Transverse colon (tissue), 4 donors: ENCODE data around the gene ELP4. TPM values are rescaled to one million over a fixed set of nuclear protein-coding genes. Genes with fewer than 3 reads are reported as not detected.

Experiments used
- DNase-seq: peaks from one replicate; pipeline ENCODE4 v3.0.0-alpha.2; 2019
- H3K27ac ChIP-seq, 4 donors: fragments of 200-600 bp; sonication (generic); 2 replicates each; pipeline ENCODE4 v1.5.1; 2016 to 2018; ENCODE audit warnings: inconsistent platforms in 4 of 4
- H3K27me3 ChIP-seq: fragments of 200-600 bp; sonication (generic); 2 replicates; pipeline ENCODE4 v1.5.1; 2017; ENCODE audit warnings: inconsistent platforms
- H3K36me3 ChIP-seq, 4 donors: fragments of 200-600 bp; sonication (generic); 2 replicates each; pipeline ENCODE4 v1.5.1; 2017 to 2019; ENCODE audit warnings: inconsistent platforms in 4 of 4
- H3K4me1 ChIP-seq, 4 donors: fragments of 200-600 bp; sonication (generic); 2 replicates each; pipeline ENCODE4 v1.5.1; 2017 to 2020; ENCODE audit warnings: inconsistent platforms in 4 of 4
- H3K4me3 ChIP-seq, 4 donors: fragments of 200-600 bp; sonication (generic); 1 replicate in 1 of 4; 2 replicates in 3 of 4; pipeline versions ENCODE4 v1.5.1 to v1.6.1; 2017 to 2019; ENCODE audit warnings: inconsistent platforms in 4 of 4
- H3K9me3 ChIP-seq, 2 donors: fragments of 200-600 bp; sonication (generic); 2 replicates each; pipeline ENCODE4 v1.5.1; 2017 to 2019; ENCODE audit warnings: inconsistent platforms in 2 of 2
- CTCF ChIP-seq, 5 experiments: fragments of 200-600 bp in 3 of 5; fragments of 450-650 bp in 2 of 5; sonication (generic) in 3 of 5; IDR thresholded peaks; 1 replicate in 2 of 5; 2 replicates in 3 of 5; pipeline ENCODE4 v1.5.1; 2016 to 2017; ENCODE audit warnings: antibody characterized with exemption in 5 of 5, inconsistent platforms in 3 of 5, mild to moderate bottlenecking in 2 of 5, moderate library complexity in 1 of 5
- EP300 ChIP-seq: sonication (generic); formaldehyde crosslinking; IDR thresholded peaks from one replicate; pipeline ENCODE4 v1.6.1; 2017; ENCODE audit warnings: antibody characterized with exemption, low read depth
- POLR2A ChIP-seq: fragments of 450-650 bp; IDR thresholded peaks from one replicate; pipeline ENCODE4 v1.6.1; 2016; ENCODE audit warnings: antibody characterized with exemption, mild to moderate bottlenecking, moderate library complexity
- POLR2AphosphoS5 ChIP-seq, 3 donors: sonication (generic); formaldehyde crosslinking; IDR thresholded peaks; one replicate each; pipeline ENCODE4 v1.6.1; 2016; ENCODE audit warnings: antibody characterized with exemption in 3 of 3
- whole genome bisulfite sequencing, 2 donors: methylation state at CpG; one replicate each; pipeline ENCODE4 v1.1.5; 2018; ENCODE audit warnings: low coverage in 1 of 2; 5-methylcytosine and 5-hydroxymethylcytosine counted together
- in situ Hi-C, 4 donors: fragments of 200-750 bp; cut with MboI; loops; one replicate each; pipeline versions ENCODE4 v1.15.0 to v1.15.1; 2017; ENCODE audit warnings: low sequenced_read_pairs in 3 of 4, low pct_ligation_motif_present in 1 of 4, low pct_unique_long_range_greater_than_20kb in 1 of 4
- intact Hi-C: fragments of 100-400 bp; cut with DNase I; formaldehyde crosslinking; loops from one replicate; pipeline ENCODE4 v1.15.1; 2023; ENCODE audit warnings: low total_unique reads
- total RNA-seq, 4 donors: library from RNA; depleted of rRNA; stranded (reverse); fragments of >200 nt; gene quantifications; one replicate each; pipeline ENCODE4 v1.1.0, GENCODE V29; 2016

Gene ELP4
- total RNA-seq, 4 donors from 2014 or later, result 14.2 to 46.4 (median 23.6) TPM

DNA sequence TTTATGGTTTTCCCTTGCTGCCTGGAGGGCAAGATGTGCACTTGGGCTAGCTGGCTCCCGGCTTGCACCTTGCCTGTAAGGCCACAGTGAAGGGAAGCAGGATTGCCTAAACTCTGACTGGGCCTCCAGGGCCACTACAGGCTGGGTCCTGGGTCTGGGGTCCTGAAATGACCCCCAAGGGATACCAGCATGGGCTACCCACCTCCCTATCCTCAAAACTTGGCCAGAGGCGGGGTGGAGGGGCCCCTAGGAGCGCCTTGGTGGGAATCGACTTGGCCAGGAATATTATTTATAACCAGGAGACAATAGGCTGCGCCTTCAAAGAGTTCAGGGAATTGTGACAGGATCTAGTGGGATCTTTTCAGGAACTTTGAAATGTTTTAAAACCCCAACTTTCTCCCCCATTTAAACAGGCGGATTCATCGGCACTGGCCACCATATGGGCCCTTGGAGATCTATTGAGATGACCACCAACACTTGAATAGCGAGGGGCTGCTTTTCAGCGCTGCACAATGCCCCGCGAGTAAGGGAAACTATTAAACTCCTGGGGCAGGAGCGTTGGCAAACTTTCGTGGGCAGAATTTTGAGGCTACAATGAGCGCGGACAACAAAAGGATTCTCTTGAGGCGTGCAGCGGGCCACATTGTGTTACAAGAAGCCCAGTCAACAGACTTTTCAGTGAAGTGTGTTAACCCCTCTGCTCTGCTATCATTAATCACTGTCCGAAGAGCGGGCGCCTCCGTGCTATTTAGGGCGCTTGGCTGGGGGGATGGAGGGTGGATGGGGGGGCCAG lies 286.3 kb downstream of the ELP4 start:
- intact Hi-C loops, result no loop called here
- WGBS, 2 donors, result 64 to 82% methylated on average over 8 to 22 of the region's 22 CpGs
- Histone ChIP-seq H3K27me3 (peaks cover 62% of the 10 kb centered on the region), H3K27ac (no peak overlapping the region), H3K9me3 (no peaks in the 10 kb centered on the region), H3K4me1 (peaks cover 0 to 22% (median 8%) of the 10 kb centered on the region in 4 donors), H3K36me3 (no peaks in the 10 kb centered on the region), H3K4me3 (no peak overlapping the region)
- TF ChIP-seq POLR2A, result no peak
- in situ Hi-C loops, result no loop called here
- DNase-seq, result no peak

DNA sequence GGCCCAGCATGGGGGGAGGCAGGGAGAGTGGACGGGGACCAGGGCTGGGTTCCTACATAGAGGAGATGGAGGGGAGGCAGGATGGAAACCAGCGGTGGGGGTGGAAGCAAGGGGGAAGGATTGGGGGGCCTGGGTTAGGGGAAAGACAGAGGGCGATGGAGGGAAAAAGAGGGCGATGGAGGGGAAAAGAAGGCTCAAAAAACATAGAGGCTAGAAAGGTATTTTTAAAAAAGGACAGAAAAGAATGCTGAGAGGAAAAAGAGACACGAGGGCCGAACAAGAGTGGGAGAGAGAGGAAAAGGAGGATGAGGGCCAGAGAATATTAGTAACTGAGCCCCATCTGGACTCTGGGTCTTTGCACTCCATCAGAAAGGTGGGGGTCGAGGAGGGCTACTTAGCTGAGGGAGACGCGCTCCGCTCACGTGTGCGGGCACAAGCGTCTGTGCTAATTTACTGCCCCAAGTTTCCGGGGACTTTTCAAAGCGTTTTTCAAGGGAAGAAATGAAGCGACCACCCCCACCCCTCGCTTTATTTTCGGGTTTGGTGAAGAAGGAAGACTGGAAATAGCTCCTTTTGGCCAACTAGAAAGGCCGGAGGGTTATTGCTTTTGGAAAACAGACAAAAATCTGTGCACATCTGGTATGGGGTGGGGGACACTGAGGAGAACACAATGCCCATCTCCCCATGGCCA lies 287.1 kb downstream of the ELP4 start:
- intact Hi-C loops, result no loop called here

GRCh38 chr11:31797190-31798056 lies 287.9 kb downstream of the ELP4 start:
- TF ChIP-seq POLR2A, result no peak
- Histone ChIP-seq H3K27me3 (peaks cover 78% of the 10 kb centered on the region), H3K4me3 (no peak overlapping the region), H3K36me3 (no peaks in the 10 kb centered on the region), H3K9me3 (no peaks in the 10 kb centered on the region), H3K27ac (no peak overlapping the region), H3K4me1 (peaks cover 0 to 22% (median 8%) of the 10 kb centered on the region in 4 donors)
- intact Hi-C loops, result no loop called here
- in situ Hi-C loops, result no loop called here
- WGBS, 2 donors, result 24 to 32% methylated on average over 6 to 31 of the region's 31 CpGs
- no peak for DNase-seq

More for the DNA sequence above, 287.1 kb downstream of the ELP4 start:
- no peak for DNase-seq
- Histone ChIP-seq H3K4me3 (no peak overlapping the region), H3K36me3 (no peaks in the 10 kb centered on the region), H3K27me3 (peaks cover 70% of the 10 kb centered on the region), H3K4me1 (peaks cover 0 to 22% (median 8%) of the 10 kb centered on the region in 4 donors), H3K27ac (no peak overlapping the region), H3K9me3 (no peaks in the 10 kb centered on the region)
- in situ Hi-C loops, result no loop called here
- WGBS, 2 donors, result 25 to 29% methylated on average over 10 to 19 of the region's 19 CpGs
- TF ChIP-seq POLR2A, result no peak
- no peak for TF ChIP-seq POLR2AphosphoS5 (IDR thresholded peaks at IDR 0.05)
- TF ChIP-seq CTCF (IDR thresholded peaks at IDR 0.05), result no peak
- TF ChIP-seq EP300, result no peak

DNA sequence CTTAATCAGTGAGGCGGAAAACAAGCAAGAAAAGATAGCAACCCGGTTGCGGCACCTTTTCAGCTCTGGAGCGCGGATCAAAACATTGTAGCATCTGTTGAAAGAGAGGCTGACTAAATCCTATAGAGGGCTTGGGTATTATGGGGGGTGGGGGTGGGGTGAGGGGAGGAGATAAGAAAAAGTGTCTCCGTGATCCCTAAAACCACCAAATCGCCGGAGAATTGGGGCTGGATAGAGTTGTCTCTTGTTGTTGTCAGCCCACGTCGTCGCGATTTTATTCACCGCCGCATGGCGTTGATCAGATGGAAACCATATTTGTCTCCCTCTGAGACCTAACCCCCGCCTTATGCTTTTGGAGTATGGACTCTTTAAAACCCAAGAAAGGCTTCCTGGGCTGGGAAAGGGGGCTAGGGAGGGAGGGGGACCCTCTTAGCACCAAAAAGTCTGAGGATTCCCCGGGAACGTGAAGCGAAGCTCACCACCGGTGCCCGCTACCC lies 288.5 kb downstream of the ELP4 start:
- Histone ChIP-seq H3K27me3 (peaks cover 84% of the 10 kb centered on the region), H3K9me3 (no peaks in the 10 kb centered on the region), H3K27ac (no peak overlapping the region), H3K36me3 (no peaks in the 10 kb centered on the region), H3K4me3 (no peak overlapping the region), H3K4me1 (peaks cover 0 to 22% (median 8%) of the 10 kb centered on the region in 4 donors)
- WGBS, 2 donors, result 16 to 18% methylated on average over 16 to 20 of the region's 21 CpGs
- intact Hi-C loops (no loop called here), in situ Hi-C loops (no loop called here)
- no peak for TF ChIP-seq POLR2A
- TF ChIP-seq POLR2AphosphoS5 (IDR thresholded peaks at IDR 0.05), result no peak
- no peak for DNase-seq

DNA sequence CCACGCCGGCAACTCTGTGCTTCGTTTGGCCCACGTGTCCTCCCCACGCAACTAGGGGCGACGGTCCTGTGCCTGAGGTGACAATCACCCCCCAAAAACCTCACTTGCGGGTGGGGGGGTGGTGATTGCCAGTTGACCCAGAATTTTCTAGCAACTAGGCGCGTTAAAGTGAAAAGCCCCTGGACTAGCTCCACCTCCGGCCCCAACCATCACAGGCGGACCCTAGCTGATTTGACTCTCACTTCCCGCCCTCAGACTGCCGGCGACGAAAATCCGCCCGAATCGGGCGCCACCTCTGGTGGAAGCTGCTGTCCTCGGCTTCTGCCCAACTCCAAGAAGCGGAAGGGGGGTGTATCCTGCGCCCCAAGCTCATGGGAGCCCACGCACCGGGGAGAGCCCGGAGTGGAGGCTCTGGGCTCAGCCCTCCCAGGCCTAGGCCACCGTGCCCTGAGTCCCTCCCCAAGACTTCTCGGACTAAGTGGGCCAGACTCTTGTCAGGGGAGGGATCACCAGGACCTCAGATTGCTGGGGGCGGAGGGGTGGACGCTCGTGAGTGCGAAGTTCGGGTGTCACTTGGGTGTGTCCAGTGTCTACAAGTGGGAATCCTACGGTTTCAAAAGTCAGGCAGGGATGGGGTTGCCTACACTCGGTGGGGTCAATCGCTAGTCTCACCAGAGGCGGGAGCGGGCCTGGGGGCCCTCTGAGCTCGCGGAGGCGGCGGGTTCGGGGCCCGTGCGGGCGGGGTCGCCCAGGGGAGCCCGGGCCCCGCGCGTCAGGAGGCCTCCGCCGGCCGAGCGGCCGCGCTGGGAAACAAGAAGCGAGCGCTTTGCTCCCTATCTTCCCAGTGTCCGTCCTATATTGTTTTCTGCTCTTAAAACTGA lies 289.2 kb downstream of the ELP4 start:
- H3K27me3 ChIP-seq, result peaks cover 91% of the 10 kb centered on the region
- no peaks in the 10 kb centered on the region for H3K9me3 ChIP-seq
- peak overlapping the region in 1 of 4 donors; percentile 3 for H3K4me3 ChIP-seq
- H3K4me1 ChIP-seq, result peaks cover 0 to 22% (median 8%) of the 10 kb centered on the region in 4 donors
- DNase-seq, result no peak
- in situ Hi-C loops, result no loop called here
- 19% methylated on average over 57 of the region's 60 CpGs; no CpG with 5 or more reads in 1 of the 2 donors for WGBS, 2 donors
- intact Hi-C loops, result no loop called here
- H3K27ac ChIP-seq, result no peak overlapping the region
- H3K36me3 ChIP-seq, result no peaks in the 10 kb centered on the region
- TF ChIP-seq POLR2AphosphoS5 (IDR thresholded peaks at IDR 0.05), result no peak
- no peak for TF ChIP-seq EP300
- TF ChIP-seq POLR2A, result no peak
- no peak for TF ChIP-seq CTCF (IDR thresholded peaks at IDR 0.05)
